A549 treated with Mapracorat at 1 μM for 4 hours (cell line): Measurements from ENCODE around the gene SULT1E1. TPM values are rescaled to one million over a fixed set of nuclear protein-coding genes. Genes with fewer than 3 reads are reported as not detected.

Experiments
- total RNA-seq: library from RNA; stranded (reverse); fragments of 200-300 nt; extraction: Qiagen RNA extraction; gene quantifications from 5 replicates; pipeline ENCODE4 v1.2.3, GENCODE V29; 2022

The SULT1E1 gene, protein sequence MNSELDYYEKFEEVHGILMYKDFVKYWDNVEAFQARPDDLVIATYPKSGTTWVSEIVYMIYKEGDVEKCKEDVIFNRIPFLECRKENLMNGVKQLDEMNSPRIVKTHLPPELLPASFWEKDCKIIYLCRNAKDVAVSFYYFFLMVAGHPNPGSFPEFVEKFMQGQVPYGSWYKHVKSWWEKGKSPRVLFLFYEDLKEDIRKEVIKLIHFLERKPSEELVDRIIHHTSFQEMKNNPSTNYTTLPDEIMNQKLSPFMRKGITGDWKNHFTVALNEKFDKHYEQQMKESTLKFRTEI
- total RNA-seq, result not detected in 5 replicates

DNA sequence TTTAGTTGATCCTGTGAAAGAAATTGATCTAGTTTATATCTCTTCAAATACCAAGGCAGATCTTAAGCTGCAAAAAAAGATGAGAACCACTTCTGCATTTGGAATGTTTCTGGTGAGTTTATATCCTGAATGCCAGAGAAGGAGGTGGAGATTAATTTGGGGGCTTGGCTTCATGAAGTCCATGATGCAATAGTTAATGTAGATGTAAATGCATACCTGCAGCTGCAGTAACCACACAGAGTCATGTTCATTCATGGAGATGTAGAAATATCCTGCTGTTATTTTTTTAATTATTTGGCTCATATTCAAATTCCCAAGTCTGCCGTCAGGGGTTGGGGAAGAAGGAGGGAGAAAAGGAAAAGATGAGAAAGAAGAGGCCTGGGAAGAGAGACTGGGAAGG lies at the start of gene SULT1E1:
TSS of gene SULT1E1 (minus strand) at position 94 of the 400 bp plus-strand sequence. CDS start 2,501 bp downstream, outside the sequence.

Other genes starting within 250 kb of the SULT1E1 start
- not detected in 5 replicates for gene UGT2A2, start 220.5 kb downstream of the SULT1E1 start, total RNA-seq
- gene UGT2A1, start 206.9 kb downstream of the SULT1E1 start, total RNA-seq, result not detected in 5 replicates
- 0.02 TPM in 1 of 5 replicates, not detected in the others for gene SULT1B1, start 99.5 kb downstream of the SULT1E1 start, total RNA-seq
- not detected in 5 replicates for gene CSN1S1, start 70.9 kb upstream of the SULT1E1 start, total RNA-seq
- not detected in 5 replicates for gene CSN2, start 105.6 kb upstream of the SULT1E1 start, total RNA-seq
- gene STATH, start 135.8 kb upstream of the SULT1E1 start, total RNA-seq, result not detected in 5 replicates
- not detected in 5 replicates for gene HTN3, start 168.3 kb upstream of the SULT1E1 start, total RNA-seq
- gene HTN1, start 190.3 kb upstream of the SULT1E1 start, total RNA-seq, result not detected in 5 replicates